Stimulated activated CD4-positive, alpha-beta T cell treated with anti-CD3 and anti-CD28 coated beads, Interleukin-4, amount 100 ng/mL, for 24 hours (primary cell): Measurements from ENCODE around the gene PRPF40B.
A peak's percentile ranks its signal among the peaks of the same experiment; 100 is the strongest.
"Not testable (repeated sequence)": the region's sequence is repeated elsewhere in the genome, so short reads cannot be mapped to it uniquely, and the experiment has no call there.

Experiments used
- DNase-seq: peaks from one replicate; pipeline ENCODE4 v3.0.0-alpha.2; 2020

The PRPF40B gene

GRCh38 chr12:49623142-49623904 is at the start of gene PRPF40B:
Gene PRPF40B, plus strand, starts transcription at chr12:49623561. Its CDS starts 30 bp downstream, at chr12:49623591.
- DNase-seq, result peak; percentile 81

- DNase-seq, result no peak
Observed at GRCh38 chr12:49577589-49578315, 45.6 kb upstream of the PRPF40B start.

GRCh38 chr12:49578471-49579112 is 44.8 kb upstream of the PRPF40B start:
- DNase-seq, result no peak

GRCh38 chr12:49580572-49581535 is 42.5 kb upstream of the PRPF40B start:
- peak; percentile 51 for DNase-seq

- no peak for DNase-seq
Observed at GRCh38 chr12:49582201-49582600, 41.2 kb upstream of the PRPF40B start.

- DNase-seq, result no peak
Observed at GRCh38 chr12:49582850-49583249, 40.5 kb upstream of the PRPF40B start.

GRCh38 chr12:49583366-49584094 is 39.8 kb upstream of the PRPF40B start:
- DNase-seq, result no peak

- no peak for DNase-seq
Observed at GRCh38 chr12:49584591-49584990, 38.8 kb upstream of the PRPF40B start.

- DNase-seq, result no peak
Observed at GRCh38 chr12:49585477-49586459, 37.6 kb upstream of the PRPF40B start.

- DNase-seq, result no peak
Observed at GRCh38 chr12:49587174-49587908, 36.0 kb upstream of the PRPF40B start.

- no peak for DNase-seq
Observed at GRCh38 chr12:49588281-49588680, 35.1 kb upstream of the PRPF40B start.

- no peak for DNase-seq
Observed at GRCh38 chr12:49588721-49589516, 34.4 kb upstream of the PRPF40B start.

- no peak for DNase-seq
Observed at GRCh38 chr12:49598527-49598926, 24.8 kb upstream of the PRPF40B start.

GRCh38 chr12:49599961-49600360 is 23.4 kb upstream of the PRPF40B start:
- DNase-seq, result no peak

GRCh38 chr12:49603721-49604120 is 19.6 kb upstream of the PRPF40B start:
- no peak for DNase-seq

- DNase-seq, result no peak
Observed at GRCh38 chr12:49604856-49605255, 18.5 kb upstream of the PRPF40B start.

- not testable (repeated sequence) for DNase-seq
Observed at GRCh38 chr12:49605539-49605938, 17.8 kb upstream of the PRPF40B start, which contains the start of gene FAM186B. Gene FAM186B, minus strand, starts transcription at chr12:49605639. Its CDS starts 162 bp downstream, at chr12:49605477.

GRCh38 chr12:49609059-49609874 is 14.1 kb upstream of the PRPF40B start:
- DNase-seq, result no peak
